GM19438 (cell line): ENCODE measurements around the gene C1QTNF12.

Experiments used
- ATAC-seq: cut with Tn5 transposase; IDR thresholded peaks from one replicate; pipeline ENCODE4 v1.9.1; 2021; ENCODE audit warnings: low read depth; ENCODE audit not compliant: unreplicated experiment

The C1QTNF12 gene

DNA sequence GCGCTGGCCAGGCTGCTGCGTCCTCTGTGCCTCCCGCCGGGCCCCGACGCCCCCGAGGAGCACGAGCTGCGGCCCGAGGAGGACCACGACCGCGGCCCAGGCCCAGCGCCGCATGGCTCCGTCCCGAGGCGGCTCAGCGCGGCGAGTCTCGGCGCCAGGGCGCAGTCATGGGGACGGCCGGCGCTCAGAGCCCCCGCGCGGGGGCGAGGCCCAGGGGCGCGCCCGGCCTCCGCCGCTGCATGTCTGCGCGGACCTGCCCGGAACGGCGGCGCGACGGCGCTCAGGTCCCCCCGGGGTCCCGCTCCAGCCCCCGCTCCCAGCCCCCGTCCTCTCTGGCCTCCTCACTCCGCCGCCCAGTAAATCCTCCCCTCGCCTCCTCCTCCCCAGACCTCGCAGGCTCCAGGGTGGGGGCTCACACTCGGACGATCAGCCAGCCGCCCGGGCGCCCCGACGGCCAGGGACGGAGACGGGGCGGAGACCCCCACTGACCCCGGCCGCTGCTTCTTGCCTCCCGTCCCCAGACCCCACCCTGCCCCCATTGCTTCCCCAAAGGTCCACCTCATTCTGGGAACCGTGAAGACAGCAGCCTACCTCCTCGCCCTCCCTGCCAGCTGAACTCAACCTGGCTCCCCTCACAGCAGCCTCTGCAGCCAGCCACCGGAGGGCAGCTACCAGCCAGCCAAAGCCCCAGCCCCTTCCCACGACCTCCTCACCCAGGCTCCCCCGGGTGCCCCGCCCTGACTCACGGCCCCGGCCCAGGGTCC is at the start of gene C1QTNF12:
Gene C1QTNF12 (minus strand): TSS at position 146 of the 764 bp plus-strand sequence. CDS start 32 bp downstream, at position 114.
- no peak for ATAC-seq

- ATAC-seq: no peak
These were observed 48.8 kb upstream of the C1QTNF12 start for GRCh38 chr1:1295154-1295923.

- no peak for ATAC-seq
These were observed 47.8 kb upstream of the C1QTNF12 start for GRCh38 chr1:1294250-1294890.

GRCh38 chr1:1293263-1294249 is 47.0 kb upstream of the C1QTNF12 start:
- no peak for ATAC-seq

GRCh38 chr1:1292851-1293250 is 46.3 kb upstream of the C1QTNF12 start:
- no peak for ATAC-seq

DNA sequence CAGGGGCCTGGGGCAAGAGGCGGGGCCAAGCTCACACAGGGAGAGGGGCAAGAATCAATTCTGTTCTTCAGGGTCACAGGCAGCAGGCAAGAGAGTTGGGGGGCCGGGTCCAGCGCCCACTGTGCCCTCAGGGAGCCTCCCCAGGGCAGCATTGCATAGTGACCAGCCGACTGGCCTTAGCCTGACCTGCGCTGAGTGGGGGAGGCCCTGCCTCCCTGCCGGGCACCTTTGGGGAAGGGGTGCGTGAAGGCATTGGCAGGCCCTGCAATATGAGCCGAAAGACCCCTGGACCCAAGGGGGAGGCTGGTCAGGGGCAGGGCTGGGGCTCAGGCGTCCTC is 45.9 kb upstream of the C1QTNF12 start:
- no peak for ATAC-seq

GRCh38 chr1:1291548-1292441 is 45.3 kb upstream of the C1QTNF12 start:
- no peak for ATAC-seq

- no peak for ATAC-seq
These were observed 44.6 kb upstream of the C1QTNF12 start for GRCh38 chr1:1291023-1291528.

DNA sequence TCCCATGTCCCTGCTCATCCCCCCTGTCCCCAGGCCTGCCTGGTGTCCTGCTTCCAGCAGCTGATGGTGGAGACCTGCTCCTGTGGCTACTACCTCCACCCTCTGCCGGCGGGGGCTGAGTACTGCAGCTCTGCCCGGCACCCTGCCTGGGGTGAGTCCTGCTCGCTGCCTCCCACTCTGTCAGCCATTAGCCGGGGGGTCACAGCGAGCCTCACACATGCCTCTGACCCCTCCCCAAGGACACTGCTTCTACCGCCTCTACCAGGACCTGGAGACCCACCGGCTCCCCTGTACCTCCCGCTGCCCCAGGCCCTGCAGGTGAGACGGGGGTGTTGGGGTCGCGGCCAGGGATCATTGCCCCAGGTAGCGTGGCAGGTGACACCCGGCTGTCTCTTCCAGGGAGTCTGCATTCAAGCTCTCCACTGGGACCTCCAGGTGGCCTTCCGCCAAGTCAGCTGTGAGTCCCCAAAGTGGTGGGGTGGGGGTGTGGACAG is 43.8 kb upstream of the C1QTNF12 start:
- ATAC-seq: no peak

- no peak for ATAC-seq
These were observed 41.0 kb upstream of the C1QTNF12 start for GRCh38 chr1:1287288-1288110.

- no peak for ATAC-seq
These were observed 40.1 kb upstream of the C1QTNF12 start for GRCh38 chr1:1286313-1287261.

DNA sequence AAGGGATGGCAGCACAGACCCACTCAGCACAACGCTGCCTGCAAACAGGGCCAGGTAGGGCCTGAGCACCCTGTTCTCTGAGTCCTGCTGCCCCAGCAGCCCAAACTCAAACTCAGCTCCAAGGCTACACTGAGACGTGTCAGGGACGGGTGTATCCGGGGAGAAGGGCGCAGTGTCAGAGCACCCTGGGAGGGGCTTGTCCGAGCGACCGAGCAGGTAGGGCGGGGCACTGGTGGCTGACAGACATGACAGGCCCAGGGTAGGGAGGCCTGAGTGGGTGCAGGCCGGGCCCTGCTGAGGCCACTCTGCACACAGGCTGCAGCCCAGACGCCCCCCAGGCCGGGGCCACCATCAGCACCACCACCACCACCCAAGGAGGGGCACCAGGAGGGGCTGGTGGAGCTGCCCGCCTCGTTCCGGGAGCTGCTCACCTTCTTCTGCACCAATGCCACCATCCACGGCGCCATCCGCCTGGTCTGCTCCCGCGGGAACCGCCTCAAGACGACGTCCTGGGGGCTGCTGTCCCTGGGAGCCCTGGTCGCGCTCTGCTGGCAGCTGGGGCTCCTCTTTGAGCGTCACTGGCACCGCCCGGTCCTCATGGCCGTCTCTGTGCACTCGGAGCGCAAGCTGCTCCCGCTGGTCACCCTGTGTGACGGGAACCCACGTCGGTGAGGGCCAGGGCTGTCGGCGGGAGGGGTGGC is 39.2 kb upstream of the C1QTNF12 start:
- no peak for ATAC-seq

GRCh38 chr1:1285102-1285571 is 38.6 kb upstream of the C1QTNF12 start:
- ATAC-seq: no peak

GRCh38 chr1:1284221-1285101 is 37.9 kb upstream of the C1QTNF12 start:
- ATAC-seq: no peak

GRCh38 chr1:1283821-1284220 is 37.3 kb upstream of the C1QTNF12 start:
- ATAC-seq: no peak
